Heart left ventricle (tissue), 16 donors: Measurements from ENCODE around the gene RGP1. TPM values are rescaled to one million over a fixed set of nuclear protein-coding genes. Genes with fewer than 3 reads are reported as not detected.

Experiments used
- ATAC-seq, 4 donors: fragments of 200-7000 bp; cut with Tn5 transposase; one replicate each; pipeline ENCODE4 v1.9.1; 2020 to 2022; ENCODE audit warnings: moderate library complexity in 4 of 4, mild to moderate bottlenecking in 3 of 4, moderate number of reproducible peaks in 1 of 4
- DNase-seq, 5 donors: peaks; one replicate each; pipeline ENCODE4 v3.0.0-alpha.2; 2020
- H3K27ac ChIP-seq, 12 donors: fragments of 200-600 bp; sonication (generic) in 4 of 12; one replicate each; pipeline versions ENCODE4 v1.5.0 to v1.8.0; 2016 to 2022; ENCODE audit warnings: mild to moderate bottlenecking in 2 of 12
- H3K27me3 ChIP-seq, 9 donors: fragments of 200-600 bp; sonication (generic) in 2 of 9; one replicate each; pipeline versions ENCODE4 v1.5.1 to v1.8.0; 2016 to 2022; ENCODE audit warnings: mild to moderate bottlenecking in 3 of 9
- H3K36me3 ChIP-seq, 9 donors: fragments of 200-600 bp; sonication (generic) in 2 of 9; one replicate each; pipeline versions ENCODE4 v1.5.0 to v1.8.0; 2018 to 2022; ENCODE audit warnings: mild to moderate bottlenecking in 2 of 9
- H3K4me1 ChIP-seq, 12 donors: fragments of 200-600 bp; sonication (generic) in 4 of 12; one replicate each; pipeline versions ENCODE4 v1.5.0 to v1.8.0; 2016 to 2022; ENCODE audit warnings: mild to moderate bottlenecking in 3 of 12
- H3K4me3 ChIP-seq, 12 donors: fragments of 200-600 bp; sonication (generic) in 4 of 12; one replicate each; pipeline versions ENCODE4 v1.5.0 to v1.8.0; 2017 to 2022; ENCODE audit warnings: mild to moderate bottlenecking in 9 of 12, moderate library complexity in 4 of 12
- H3K9me3 ChIP-seq, 12 donors: fragments of 200-600 bp; sonication (generic) in 4 of 12; one replicate each; pipeline versions ENCODE4 v1.5.0 to v1.8.0; 2016 to 2022; ENCODE audit warnings: mild to moderate bottlenecking in 1 of 12
- CTCF ChIP-seq, 12 donors: fragments of 200-600 bp; sonication (generic) in 4 of 12; IDR thresholded peaks; one replicate each; pipeline versions ENCODE4 v1.5.0 to v1.8.0; 2018 to 2022; ENCODE audit warnings: antibody characterized with exemption in 12 of 12, mild to moderate bottlenecking in 5 of 12
- POLR2A ChIP-seq, 2 donors: fragments of 450-650 bp; IDR thresholded peaks; one replicate each; pipeline ENCODE4 v1.6.1; 2017; ENCODE audit warnings: antibody characterized with exemption in 2 of 2, mild to moderate bottlenecking in 2 of 2, moderate library complexity in 2 of 2
- WGBS, 4 donors: extraction: QIAGEN DNeasy Blood & Tissue Kit in 2 of 4; methylation state at CpG; one replicate each; pipeline versions ENCODE4 v1.1.5 to v1.1.7; 2013 to 2018; 5-methylcytosine and 5-hydroxymethylcytosine counted together
- intact Hi-C, 10 donors: fragments of 100-400 bp; cut with DNase I; formaldehyde crosslinking; loops; one replicate each; pipeline versions ENCODE4 v1.11.1 to v1.14.2; 2022
- polyA plus RNA-seq, 2 donors: library from polyadenylated mRNA; stranded (reverse); fragments of 200-250 nt; gene quantifications; one replicate each; pipeline ENCODE4 v1.2.3, GENCODE V29; 2013
- total RNA-seq, 9 donors: library from RNA; depleted of rRNA in 2 of 9; stranded (reverse); fragments of >200 nt in 2 of 9; fragmentation: NEBNext Ultra II Directional in 3 of 9; extraction: Animal tissue kit (Norgen Biotek cat#: 25700) in 3 of 9; gene quantifications; one replicate each; pipeline versions ENCODE4 v1.1.0 to v1.2.4, GENCODE V29; 2016 to 2023
- donor health status: ischemic (EF 13 %, LVEDD 7.1; RV severe dilation, severe dysfunction).
- donor health status: healthy with polysubstance abuse.
- donor health status: DM: no; HTN: yes; CAD: no.
- donor health status: DM: no; HTN: no; CAD: no.
- donor health status: ischemic (EF 25% LVEDD 6.9; RV normal size, moderate dysfunction).
- donor health status: ischemic (EF 25% LVEDD 5.7; RV mildly dilated, moderate dysfunction).
- donor health status: healthy.
- donor health status: DM: yes; HTN: yes; CAD: no.
- donor health status: ischemic (EF 35%, LVEDD 5.7; RV mildly dilated, moderate dysfunction).
- donor health status: nonischemic (EF 11% LVEDD 7.7; RV severe dilation, severe dysfunction).
- donor health status: DM: yes; HTN: yes; CAD: no.
- donor health status: PGD.
- donor health status: ischemic (EF 29% LVEDD 5.4; RV normal size, mild dysfunction).
- donor health status: nonischemic (EF 23%, LVEDD 6.1; RV moderate dilation, normal function).

RGP1 gene
- total and polyA plus RNA-seq, 11 donors: 14.7 to 38.8 (median 30.7) TPM

DNA sequence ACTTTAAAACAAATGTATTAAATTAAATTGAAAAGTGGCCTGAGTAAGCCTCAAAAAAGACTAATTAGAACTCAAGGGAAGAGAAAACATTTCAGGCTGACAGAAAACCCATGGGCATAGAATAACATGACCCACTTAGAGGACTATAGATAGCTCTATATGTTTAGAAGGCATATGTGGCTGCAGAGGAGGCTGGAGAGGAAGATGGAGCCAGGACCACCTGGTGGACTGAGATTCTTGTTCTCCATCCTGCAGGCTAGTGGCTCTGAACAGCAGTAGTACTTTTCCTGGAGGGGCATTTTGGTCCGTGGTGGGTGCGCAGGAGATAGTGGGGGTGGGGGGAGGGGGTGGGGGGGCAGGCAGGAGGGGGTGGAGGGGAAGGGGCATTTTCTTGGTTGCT is 32.0 kb downstream of the RGP1 start:
- Histone ChIP-seq H3K4me3 (no peak overlapping the region), H3K27me3 (no peaks in the 10 kb centered on the region), H3K9me3 (no peaks in the 10 kb centered on the region), H3K36me3 (no peaks in the 10 kb centered on the region), H3K4me1 (peaks cover 0 to under 1% (median 0%) of the 10 kb centered on the region in 12 donors), H3K27ac (no peak overlapping the region)
- DNase-seq: no peak
- 78 to 85% (median 83%) methylated on average over 2 of the region's 2 CpGs for WGBS, 4 donors
- ATAC-seq: no peak
- intact Hi-C loops: no loop called here
- TF ChIP-seq CTCF (IDR thresholded peaks at IDR 0.05) (no peak), POLR2A (IDR thresholded peaks at IDR 0.05) (no peak)

DNA sequence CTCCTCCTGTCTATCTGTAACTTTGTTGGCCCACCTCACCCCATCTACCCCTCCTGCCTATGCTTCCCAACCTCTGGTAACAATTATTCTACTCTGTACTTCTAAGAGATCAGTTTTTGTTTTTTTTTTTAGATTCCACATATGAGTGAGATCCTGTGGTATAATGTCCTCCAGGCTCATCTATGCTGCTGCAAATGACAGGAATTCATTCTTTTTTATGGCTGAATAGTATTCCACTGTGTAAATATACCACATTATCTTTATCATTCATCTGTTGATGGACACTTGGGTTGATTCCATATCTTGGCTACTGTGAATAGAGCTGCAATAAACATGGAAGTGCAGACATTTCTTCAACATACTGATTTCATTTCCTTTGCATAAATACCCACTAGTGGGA is 34.3 kb downstream of the RGP1 start:
- Histone ChIP-seq H3K4me1 (no peaks in the 10 kb centered on the region), H3K9me3 (no peaks in the 10 kb centered on the region), H3K4me3 (no peak overlapping the region), H3K36me3 (peaks cover 0 to 4% (median 0%) of the 10 kb centered on the region in 9 donors), H3K27me3 (no peaks in the 10 kb centered on the region), H3K27ac (no peak overlapping the region)
- DNase-seq: no peak
- intact Hi-C loops: no loop called here
- no peak for TF ChIP-seq POLR2A (IDR thresholded peaks at IDR 0.05)
- TF ChIP-seq CTCF (IDR thresholded peaks at IDR 0.05): no peak
- no peak for ATAC-seq

DNA sequence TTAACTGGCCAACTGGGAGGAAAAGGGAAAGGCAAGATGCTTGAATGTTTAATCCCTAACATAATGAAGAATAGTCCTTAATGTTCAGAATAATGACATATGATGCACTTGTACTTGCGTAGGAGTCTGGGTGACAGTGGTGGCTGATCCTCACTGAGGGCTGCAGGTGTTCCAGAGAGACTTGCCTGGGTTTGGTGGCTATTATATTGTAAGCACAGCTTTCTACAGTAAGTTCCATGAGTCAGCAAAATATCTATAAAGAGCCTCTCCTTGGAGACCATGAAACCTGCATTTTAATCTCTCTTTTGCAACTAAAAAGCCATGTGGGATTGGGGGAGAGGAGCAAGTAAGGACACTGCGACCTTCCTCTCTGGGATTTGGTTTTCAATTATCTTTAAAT is 40.5 kb downstream of the RGP1 start:
- WGBS, 4 donors: 86 to 95% (median 92%) methylated on average over 2 of the region's 2 CpGs
- H3K36me3 ChIP-seq: peaks cover 0 to 4% (median 0%) of the 10 kb centered on the region in 9 donors
- H3K27ac ChIP-seq: no peak overlapping the region
- H3K27me3 ChIP-seq: peaks cover 0 to 7% (median 0%) of the 10 kb centered on the region in 9 donors
- intact Hi-C loops: loop anchor here in 2 of 10 donors (1.0 to 5.0 kb wide), 2 partner anchors 93 to 233 kb away; no protein-coding TSS in a partner anchor
- TF ChIP-seq POLR2A (IDR thresholded peaks at IDR 0.05): no peak
- TF ChIP-seq CTCF (IDR thresholded peaks at IDR 0.05): no peak
- H3K9me3 ChIP-seq: no peaks in the 10 kb centered on the region
- no peak overlapping the region for H3K4me3 ChIP-seq
- DNase-seq (no peak), ATAC-seq (no peak)
- peaks cover 0 to 41% (median 28%) of the 10 kb centered on the region in 12 donors for H3K4me1 ChIP-seq

DNA sequence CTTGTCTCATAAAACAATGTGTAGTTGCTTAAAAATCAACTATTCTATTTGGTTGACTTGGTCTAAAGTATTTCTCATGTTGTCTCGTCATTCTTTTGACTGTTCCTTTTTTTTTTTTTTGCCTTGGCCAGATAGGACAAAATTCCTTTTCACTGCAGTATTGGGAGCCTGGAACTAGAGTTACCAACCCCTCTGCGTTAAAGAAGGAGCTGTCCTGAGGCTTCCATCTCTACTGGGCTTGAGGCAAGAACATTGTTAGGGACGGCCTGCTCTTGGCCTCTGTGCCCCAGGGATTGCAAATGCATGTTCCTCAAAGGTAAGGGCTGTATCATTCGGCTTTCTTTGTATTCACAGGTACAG is 40.9 kb downstream of the RGP1 start:
- intact Hi-C loops: loop anchor here (1.0 to 10.0 kb wide), 8 partner anchors 25 to 235 kb away; partner anchors contain the start of genes HINT2 (in 3 of the 10), FAM221B (in 1 of the 10) and TMEM8B (in 1 of the 10)
- ATAC-seq (no peak), DNase-seq (no peak)
- H3K36me3 ChIP-seq: peaks cover 0 to 4% (median 0%) of the 10 kb centered on the region in 9 donors
- WGBS, 4 donors: 26 to 35% (median 30%) methylated on average over 4 of the region's 4 CpGs
- peaks cover 0 to 7% (median 0%) of the 10 kb centered on the region in 9 donors for H3K27me3 ChIP-seq
- no peaks in the 10 kb centered on the region for H3K9me3 ChIP-seq
- no peak overlapping the region for H3K4me3 ChIP-seq
- H3K27ac ChIP-seq: peak overlapping the region in 1 of 12 donors; percentile 84
- TF ChIP-seq POLR2A (IDR thresholded peaks at IDR 0.05) (no peak), CTCF (IDR thresholded peaks at IDR 0.05) (no peak)
- peaks cover 0 to 43% (median 29%) of the 10 kb centered on the region in 12 donors for H3K4me1 ChIP-seq
